Dendritic cell treated with granulocyte-macrophage colony-stimulating factor and Interleukin-4, amounts not matched to agents 40 ng/mL and 50 ng/mL, for 4 days (primary cell): ENCODE measurements around the gene TBC1D24.
A peak's percentile ranks its signal among the peaks of the same experiment; 100 is the strongest.
"Not testable (repeated sequence)": the region's sequence is repeated elsewhere in the genome, so short reads cannot be mapped to it uniquely, and the experiment has no call there.

Experiments used
- H3K27ac Mint-ChIP-seq: one replicate; pipeline ENCODE4 v1.8.0; 2022; ENCODE audit warnings: mild to moderate bottlenecking, mixed read lengths
- H3K27me3 Mint-ChIP-seq: one replicate; pipeline ENCODE4 v1.8.0; 2022; ENCODE audit warnings: mild to moderate bottlenecking, mixed read lengths
- H3K36me3 Mint-ChIP-seq: one replicate; pipeline ENCODE4 v1.8.0; 2022; ENCODE audit warnings: low read depth, mixed read lengths
- H3K4me1 Mint-ChIP-seq: one replicate; pipeline ENCODE4 v1.8.0; 2022; ENCODE audit warnings: low read depth, mixed read lengths
- H3K4me3 Mint-ChIP-seq: one replicate; pipeline ENCODE4 v1.8.0; 2022; ENCODE audit warnings: mild to moderate bottlenecking, moderate library complexity, mixed read lengths
- H3K9me3 Mint-ChIP-seq: one replicate; pipeline ENCODE4 v1.8.0; 2022; ENCODE audit warnings: mixed read lengths
- intact Hi-C: fragments of 100-400 bp; cut with micrococcal nuclease; formaldehyde crosslinking; loops from one replicate; pipeline ENCODE4 v1.15.0; 2022

Gene TBC1D24

DNA sequence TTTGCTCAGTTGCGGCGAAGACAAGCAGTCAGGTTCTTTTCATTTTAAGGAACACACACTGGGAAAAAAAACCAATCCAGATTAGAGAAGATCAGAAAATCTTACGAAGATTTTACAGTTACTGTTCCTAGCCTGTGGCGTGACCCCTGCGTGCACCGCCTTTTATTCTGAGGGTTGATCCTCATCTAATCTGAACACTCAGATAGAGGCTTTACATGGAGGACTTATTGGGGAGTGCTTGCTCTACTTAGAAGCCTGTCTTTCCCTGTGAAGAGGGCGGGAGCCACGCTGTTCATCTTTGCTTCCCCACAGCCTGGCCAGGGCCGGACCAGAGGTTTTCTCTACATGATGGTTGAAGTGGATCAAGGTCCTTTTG lies 1.4 kb downstream of the TBC1D24 start:
- Mint-ChIP-seq H3K36me3 (peaks cover 25% of the 10 kb centered on the region), H3K27me3 (peaks cover 20% of the 10 kb centered on the region), H3K4me1 (peaks cover 39% of the 10 kb centered on the region), H3K9me3 (no peaks in the 10 kb centered on the region), H3K4me3 (peak overlapping the region; percentile 52), H3K27ac (no peak overlapping the region)
- intact Hi-C loops = no loop called here

DNA sequence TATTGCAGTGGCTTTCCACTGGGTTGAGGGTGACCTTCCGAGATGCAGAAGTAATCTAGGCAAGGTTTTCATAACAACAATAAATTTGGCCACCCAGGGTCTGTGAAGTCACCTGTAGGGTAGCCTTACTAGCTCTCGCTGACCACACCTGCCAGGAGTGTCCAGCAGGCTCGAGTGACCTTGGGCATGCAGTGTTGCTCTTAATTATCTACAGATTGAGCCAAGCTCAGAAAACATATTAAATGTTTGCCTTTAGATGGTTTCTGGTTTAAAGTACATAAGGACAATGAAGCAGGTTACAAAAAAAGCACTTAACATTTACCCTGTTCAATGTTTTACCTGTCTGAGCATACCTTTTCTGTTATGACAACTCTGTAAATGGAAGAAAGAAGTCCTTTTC lies 1.8 kb downstream of the TBC1D24 start:
- peaks cover 37% of the 10 kb centered on the region for H3K4me1 Mint-ChIP-seq
- intact Hi-C loops = no loop called here
- H3K27ac Mint-ChIP-seq = no peak overlapping the region
- peak overlapping the region; percentile 9 for H3K4me3 Mint-ChIP-seq
- H3K27me3 Mint-ChIP-seq = peaks cover 19% of the 10 kb centered on the region
- no peaks in the 10 kb centered on the region for H3K9me3 Mint-ChIP-seq
- H3K36me3 Mint-ChIP-seq = peaks cover 25% of the 10 kb centered on the region

DNA sequence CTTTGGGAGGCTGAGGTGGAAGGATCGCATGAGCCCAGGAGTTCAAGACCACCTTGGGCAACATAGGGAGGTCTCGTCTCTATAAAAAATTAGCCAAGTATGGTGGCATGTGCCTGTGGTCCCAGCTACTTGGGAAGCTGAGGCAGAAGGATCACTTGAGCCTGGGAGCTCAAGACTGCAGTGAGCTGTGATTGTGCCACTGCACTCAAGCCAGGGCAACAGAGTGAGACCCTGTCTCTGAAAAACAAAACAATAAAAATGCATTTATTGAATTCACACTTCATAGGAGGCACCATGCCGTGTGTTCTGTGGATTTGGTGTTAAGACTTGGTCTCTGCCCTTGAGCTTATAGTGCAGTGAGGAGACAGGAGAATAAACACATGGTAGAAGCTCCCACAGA lies 2.4 kb downstream of the TBC1D24 start:
- H3K4me3 Mint-ChIP-seq = peak overlapping the region; percentile 18
- no peaks in the 10 kb centered on the region for H3K9me3 Mint-ChIP-seq
- H3K27ac Mint-ChIP-seq = no peak overlapping the region
- peaks cover 25% of the 10 kb centered on the region for H3K36me3 Mint-ChIP-seq
- peaks cover 13% of the 10 kb centered on the region for H3K27me3 Mint-ChIP-seq
- intact Hi-C loops = no loop called here
- peaks cover 36% of the 10 kb centered on the region for H3K4me1 Mint-ChIP-seq

DNA sequence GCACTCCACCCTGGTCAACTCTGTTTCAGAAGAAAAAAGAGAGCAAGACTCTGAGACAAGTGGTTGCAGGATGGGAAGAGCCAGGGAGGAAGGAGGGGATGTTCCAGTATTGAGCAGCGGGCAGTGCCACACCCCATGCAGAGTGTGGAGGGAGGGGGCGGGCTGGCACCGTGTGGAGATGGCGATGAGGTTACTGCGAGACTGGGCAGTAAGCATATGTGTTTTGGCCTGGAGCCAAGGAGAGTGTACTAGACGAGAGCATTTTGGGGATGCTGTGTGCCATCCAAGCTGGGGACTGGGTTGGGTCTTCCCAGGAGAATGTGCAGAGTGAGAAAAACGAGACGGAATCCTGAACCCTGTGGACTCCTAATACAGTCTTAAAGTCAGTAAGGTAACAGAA lies 3.4 kb downstream of the TBC1D24 start:
- peaks cover 40% of the 10 kb centered on the region for H3K4me1 Mint-ChIP-seq

DNA sequence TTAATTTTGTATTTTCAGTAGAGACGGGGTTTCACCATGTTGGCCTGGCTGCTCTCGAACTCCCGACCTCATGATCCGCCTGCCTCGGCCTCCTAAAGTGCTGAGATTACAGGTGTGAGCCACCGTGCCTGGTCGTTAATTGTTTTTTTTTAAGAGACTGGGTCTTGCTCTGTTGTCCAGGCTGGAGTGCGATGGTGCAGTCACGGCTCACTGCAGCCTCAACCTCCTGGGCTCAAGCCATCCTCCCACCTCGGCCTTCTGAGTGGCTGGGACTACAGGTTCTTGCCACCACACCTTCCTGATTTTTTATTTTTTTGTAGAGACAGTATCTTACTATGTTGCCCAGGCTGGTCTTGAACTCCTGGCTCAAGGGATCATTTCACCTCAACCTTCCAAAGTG lies 5.1 kb downstream of the TBC1D24 start:
- H3K4me1 Mint-ChIP-seq = peaks cover 53% of the 10 kb centered on the region
- H3K9me3 Mint-ChIP-seq, H3K27ac Mint-ChIP-seq, intact Hi-C loops, H3K27me3 Mint-ChIP-seq, H3K4me3 Mint-ChIP-seq: not testable (repeated sequence)
- peaks cover 27% of the 10 kb centered on the region for H3K36me3 Mint-ChIP-seq

More for the DNA sequence above, 3.4 kb downstream of the TBC1D24 start:
- H3K36me3 Mint-ChIP-seq = peaks cover 26% of the 10 kb centered on the region
- no peak overlapping the region for H3K27ac Mint-ChIP-seq
- no peak overlapping the region for H3K4me3 Mint-ChIP-seq
- intact Hi-C loops = no loop called here
- peaks cover 7% of the 10 kb centered on the region for H3K27me3 Mint-ChIP-seq
- H3K9me3 Mint-ChIP-seq = no peaks in the 10 kb centered on the region

DNA sequence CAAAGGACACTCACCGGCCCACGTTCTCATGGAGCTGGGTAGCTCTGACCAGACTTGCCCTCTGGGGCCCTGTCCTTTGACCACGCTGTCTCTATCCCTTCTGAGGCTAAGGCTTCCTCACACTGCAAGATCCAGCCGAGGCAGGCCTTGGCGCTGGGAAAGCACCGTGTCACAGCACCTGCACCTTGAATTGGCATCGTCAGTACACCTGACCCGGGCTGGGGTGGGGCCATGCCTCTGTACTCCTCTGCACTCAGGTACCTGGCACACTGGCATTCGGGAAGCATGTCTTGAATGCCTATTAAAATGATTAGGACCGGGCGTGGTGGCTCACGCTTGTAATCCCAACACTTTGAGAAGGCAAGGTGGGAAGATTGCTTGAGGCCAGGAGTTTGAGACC lies 6.0 kb downstream of the TBC1D24 start:
- H3K4me1 Mint-ChIP-seq = peaks cover 59% of the 10 kb centered on the region
- H3K36me3 Mint-ChIP-seq = peaks cover 27% of the 10 kb centered on the region
- peaks cover 6% of the 10 kb centered on the region for H3K27me3 Mint-ChIP-seq
- H3K9me3 Mint-ChIP-seq = no peaks in the 10 kb centered on the region
- no peak overlapping the region for H3K27ac Mint-ChIP-seq
- intact Hi-C loops = no loop called here
- H3K4me3 Mint-ChIP-seq = no peak overlapping the region

DNA sequence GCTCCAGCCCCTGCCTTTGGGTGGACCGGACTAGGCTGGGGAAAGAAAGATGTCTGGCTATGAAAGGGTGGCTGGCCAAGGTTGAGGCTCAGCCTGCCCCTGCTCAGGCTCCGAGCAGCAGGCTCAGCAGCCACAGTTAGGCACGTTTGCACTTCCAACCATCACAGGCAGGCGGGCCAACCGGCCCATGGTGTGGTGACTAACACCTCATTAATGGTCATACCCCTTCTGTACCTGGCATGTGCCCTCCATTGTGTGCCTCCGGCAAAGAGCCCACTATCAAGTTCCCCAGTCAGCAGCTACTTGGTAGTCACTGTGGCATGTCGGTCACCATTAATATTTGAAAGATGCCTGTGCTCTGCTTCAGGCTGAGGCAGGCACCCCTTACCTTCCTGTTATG lies 6.7 kb downstream of the TBC1D24 start:
- Mint-ChIP-seq H3K4me1 (peaks cover 62% of the 10 kb centered on the region), H3K9me3 (no peaks in the 10 kb centered on the region), H3K27ac (peak overlapping the region; percentile 77), H3K4me3 (no peak overlapping the region), H3K36me3 (peaks cover 27% of the 10 kb centered on the region), H3K27me3 (peaks cover 6% of the 10 kb centered on the region)
- intact Hi-C loops = no loop called here

DNA sequence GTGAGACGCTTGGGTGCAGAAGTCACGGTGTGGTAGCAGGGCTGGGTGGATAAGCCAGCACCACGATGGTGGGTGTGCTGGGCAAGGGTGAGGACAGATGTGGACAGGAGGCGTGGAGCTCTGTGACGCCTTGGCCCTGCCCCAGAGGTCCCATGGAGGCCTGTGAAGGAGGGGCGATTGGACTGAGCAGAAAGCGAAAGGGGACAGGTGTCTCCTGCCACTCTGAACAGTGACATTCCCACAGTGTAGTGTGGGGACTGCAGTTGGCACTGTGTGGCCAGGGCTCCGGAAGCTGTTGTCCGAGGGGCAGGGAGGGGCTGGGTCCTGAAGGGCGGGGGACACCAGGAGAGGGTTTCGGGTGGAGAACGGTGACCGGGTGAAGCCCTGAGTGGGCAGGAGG lies 7.3 kb downstream of the TBC1D24 start:
- intact Hi-C loops = no loop called here
- peaks cover 27% of the 10 kb centered on the region for H3K36me3 Mint-ChIP-seq
- no peak overlapping the region for H3K4me3 Mint-ChIP-seq
- peaks cover 6% of the 10 kb centered on the region for H3K27me3 Mint-ChIP-seq
- peaks cover 68% of the 10 kb centered on the region for H3K4me1 Mint-ChIP-seq
- H3K9me3 Mint-ChIP-seq = no peaks in the 10 kb centered on the region
- H3K27ac Mint-ChIP-seq = peak overlapping the region; percentile 77

DNA sequence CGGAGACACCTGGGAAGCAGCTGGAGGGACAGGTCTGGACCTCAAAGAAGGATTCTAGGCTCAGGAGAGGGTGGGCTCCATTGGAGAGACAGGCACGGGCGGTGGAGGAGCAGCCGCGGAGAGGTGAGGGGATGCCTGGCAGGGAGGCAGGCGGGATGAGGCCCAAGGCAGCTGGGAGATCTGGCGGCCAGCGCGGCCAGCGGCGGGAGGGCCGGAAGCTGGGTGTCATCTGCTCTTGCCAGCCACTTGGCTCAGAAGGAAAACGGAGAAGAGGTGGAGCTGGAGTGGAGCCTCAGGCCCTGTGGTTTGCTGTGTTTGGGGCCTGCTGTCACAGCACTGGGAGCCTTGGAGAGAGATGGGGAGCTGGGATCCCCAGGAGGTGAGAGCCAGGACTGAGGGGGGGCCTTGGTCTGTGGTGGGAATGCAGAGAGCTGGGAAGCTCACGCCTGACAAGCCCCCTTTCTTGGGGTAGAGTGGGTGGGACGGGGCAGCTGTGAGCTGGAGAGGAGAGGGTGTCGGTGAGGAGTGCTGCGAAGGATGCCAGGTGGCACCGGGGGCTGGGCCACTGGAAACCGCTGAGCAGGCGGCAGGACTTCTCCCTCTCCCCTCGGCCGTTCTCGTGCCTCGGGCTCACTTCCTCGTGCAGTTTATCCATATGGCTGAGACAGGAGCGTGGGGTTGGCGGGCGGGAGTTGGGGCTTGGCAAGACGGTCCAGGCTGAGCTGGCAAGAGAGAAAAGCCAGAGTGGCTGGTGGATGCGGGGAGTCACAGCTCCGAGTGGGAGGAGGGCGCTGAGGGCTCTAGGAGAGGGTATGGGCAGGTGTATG lies 8.0 kb downstream of the TBC1D24 start:
- Mint-ChIP-seq H3K4me1 (peaks cover 68% of the 10 kb centered on the region), H3K9me3 (no peaks in the 10 kb centered on the region), H3K4me3 (peak overlapping the region; percentile 41), H3K27me3 (peaks cover 6% of the 10 kb centered on the region), H3K27ac (peak overlapping the region; percentile 77), H3K36me3 (peaks cover 27% of the 10 kb centered on the region)
- intact Hi-C loops = no loop called here

DNA sequence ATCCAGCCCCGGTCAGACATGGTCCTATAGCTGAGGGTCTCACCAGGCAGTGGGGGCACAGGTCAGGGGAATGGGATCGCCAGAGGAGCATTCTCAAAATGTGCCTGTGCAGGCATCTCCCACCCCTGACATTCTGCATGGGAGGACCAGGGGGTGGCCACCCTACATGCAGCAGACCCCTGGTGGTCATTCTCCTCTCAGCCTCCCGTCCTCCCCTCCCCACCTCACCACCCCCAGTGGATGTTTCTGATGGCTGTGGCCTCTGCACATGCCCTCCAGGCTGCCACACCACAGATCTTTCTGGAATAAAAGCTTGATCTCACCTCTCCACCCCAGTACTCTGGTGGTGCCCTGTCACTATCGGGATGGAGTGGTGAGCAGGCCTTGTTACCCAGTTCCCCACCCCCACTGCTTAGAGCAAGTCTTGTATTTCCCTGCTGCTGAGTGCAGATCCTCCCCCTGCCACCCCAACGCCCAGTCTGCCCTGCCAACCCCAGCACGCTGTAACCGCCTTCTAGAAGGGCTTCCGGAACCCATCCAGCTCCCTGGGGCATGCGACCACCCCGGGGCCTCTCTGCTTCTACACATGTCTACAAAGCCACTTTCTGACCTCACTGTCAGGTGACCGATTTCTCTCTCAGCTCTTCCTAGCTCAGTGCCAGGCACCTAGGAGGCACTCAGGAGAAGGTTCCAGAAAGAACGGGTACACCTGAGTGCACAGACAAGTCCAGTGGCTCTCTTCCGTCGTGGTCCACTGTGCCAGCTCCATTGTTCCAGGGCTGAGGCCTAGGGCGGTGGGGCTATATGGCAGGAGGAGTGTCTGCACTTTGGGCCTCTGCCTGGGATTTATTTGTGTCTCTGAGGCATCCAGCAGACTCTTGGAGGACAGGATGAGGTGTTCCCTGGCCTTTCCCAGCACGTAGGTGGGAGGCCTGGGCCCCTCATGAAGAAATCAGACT lies 9.3 kb downstream of the TBC1D24 start:
- H3K4me1 Mint-ChIP-seq = peaks cover 66% of the 10 kb centered on the region
- no peaks in the 10 kb centered on the region for H3K9me3 Mint-ChIP-seq

DNA sequence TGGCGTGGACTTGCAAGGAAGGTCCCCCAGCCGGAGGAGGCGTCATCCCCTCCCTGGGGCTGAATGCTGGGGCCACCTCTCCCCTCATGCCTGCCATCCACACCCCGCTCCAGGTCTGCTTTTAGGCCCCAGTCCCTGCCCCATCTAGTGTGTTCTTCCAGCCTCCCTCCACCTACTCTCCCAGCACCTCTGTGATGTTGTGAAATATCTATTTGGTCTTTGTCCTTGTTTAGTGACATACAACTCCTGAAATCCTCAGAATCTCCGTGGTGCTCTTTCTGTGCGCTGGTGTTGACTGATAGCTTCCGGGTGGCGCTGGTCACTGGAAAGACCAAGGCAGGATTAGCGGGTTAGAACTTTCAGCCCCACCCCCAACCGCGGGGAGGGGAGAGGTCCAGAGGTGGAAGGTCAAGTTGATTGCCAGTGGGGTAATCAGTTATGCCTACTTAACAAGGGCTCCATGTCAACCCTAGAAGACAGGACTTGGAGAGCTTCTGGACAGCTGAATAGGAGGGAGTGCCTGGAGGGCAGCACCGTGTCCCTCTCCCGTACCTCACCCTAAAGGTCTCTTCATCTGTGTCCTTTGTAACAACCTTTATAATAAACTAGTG lies 10.1 kb downstream of the TBC1D24 start:
- intact Hi-C loops = no loop called here
- peaks cover 66% of the 10 kb centered on the region for H3K4me1 Mint-ChIP-seq
- H3K4me3 Mint-ChIP-seq = no peak overlapping the region
- peak overlapping the region; percentile 92 for H3K27ac Mint-ChIP-seq
- peaks cover 6% of the 10 kb centered on the region for H3K27me3 Mint-ChIP-seq
- no peaks in the 10 kb centered on the region for H3K9me3 Mint-ChIP-seq
- H3K36me3 Mint-ChIP-seq = peaks cover 19% of the 10 kb centered on the region

More for the DNA sequence above, 9.3 kb downstream of the TBC1D24 start:
- Mint-ChIP-seq H3K27ac (peak overlapping the region; percentile 92), H3K27me3 (peaks cover 6% of the 10 kb centered on the region), H3K36me3 (peaks cover 23% of the 10 kb centered on the region), H3K4me3 (no peak overlapping the region)
- intact Hi-C loops = no loop called here

DNA sequence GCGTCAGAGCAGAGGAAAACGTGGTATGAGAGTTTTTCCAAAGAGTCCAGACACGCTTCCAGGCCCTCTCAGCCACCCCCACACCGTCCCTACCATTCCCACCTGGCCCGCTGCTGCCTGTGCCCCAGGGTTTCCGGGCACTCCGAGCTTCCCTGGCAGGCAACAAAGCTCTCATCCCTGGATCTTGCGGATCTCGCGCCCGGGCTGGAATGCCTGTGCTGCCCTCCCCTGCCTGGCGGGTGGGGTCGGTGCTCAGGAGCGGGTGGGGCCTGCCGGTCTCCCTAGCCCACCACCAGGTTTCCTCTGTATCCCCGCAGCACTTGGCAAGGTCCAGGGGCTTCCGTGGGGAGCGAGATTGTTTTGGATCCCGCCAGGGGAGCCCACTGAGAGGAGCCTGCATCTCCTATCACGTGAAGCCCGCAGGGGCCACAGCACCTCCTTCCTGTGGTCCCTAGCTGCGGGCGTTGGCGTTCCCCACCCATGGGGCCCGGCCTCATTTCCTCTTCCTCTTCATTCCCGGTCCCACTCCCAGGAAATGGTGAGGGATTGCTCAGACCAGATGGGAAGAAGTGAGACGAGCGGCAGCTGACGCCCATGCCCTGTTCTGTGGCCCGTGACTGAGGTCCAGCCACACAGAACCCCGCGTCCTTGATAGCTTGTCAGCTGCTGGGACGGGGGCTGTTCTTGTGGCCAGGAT lies 11.0 kb downstream of the TBC1D24 start:
- Mint-ChIP-seq H3K27ac (peak overlapping the region; percentile 92), H3K9me3 (no peaks in the 10 kb centered on the region), H3K27me3 (peaks cover 6% of the 10 kb centered on the region), H3K4me3 (peak overlapping the region; percentile 2), H3K4me1 (peaks cover 66% of the 10 kb centered on the region), H3K36me3 (peaks cover 17% of the 10 kb centered on the region)
- intact Hi-C loops = no loop called here

DNA sequence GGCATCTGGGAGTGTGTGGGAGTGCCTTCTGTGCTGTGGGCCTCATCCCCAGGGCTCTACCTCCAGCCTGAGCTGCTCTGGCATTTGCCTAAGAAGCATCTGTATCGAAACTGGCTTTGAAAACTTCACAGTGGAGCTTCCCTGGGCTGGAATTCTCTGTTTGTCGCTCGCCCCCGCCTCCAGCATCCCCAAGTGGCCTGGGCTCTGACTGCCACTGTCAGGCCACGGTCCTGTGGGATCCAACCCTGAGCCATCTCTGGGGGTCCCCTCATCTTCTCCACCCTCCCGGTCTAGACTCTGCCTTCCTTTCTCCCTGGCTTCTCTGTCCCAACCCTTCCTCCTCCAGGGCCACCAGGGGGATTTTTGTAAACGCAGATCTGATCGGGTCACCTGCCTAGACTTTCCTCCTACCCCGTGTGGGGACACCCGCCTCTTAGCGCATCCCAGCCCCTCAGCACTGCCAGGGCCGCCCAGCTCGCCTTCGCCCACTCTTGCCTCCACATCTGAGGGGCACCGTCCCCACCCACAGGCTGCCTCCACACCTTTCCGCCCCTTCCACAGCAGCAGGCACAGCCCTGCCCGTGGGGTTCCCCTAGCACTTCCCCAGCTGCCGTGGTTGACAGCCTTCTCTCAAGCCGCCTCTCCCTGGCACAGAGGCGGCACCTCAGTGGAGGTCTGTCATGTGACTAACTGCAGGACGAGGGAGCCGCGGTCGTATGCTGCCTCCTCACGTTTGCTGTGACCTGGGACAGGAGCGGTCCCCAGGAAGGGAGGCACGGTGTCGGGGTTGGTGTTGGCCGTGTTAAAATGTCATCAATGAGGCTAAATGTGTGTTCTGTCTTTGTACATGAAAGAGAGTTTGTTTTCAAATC lies 12.0 kb downstream of the TBC1D24 start:
- intact Hi-C loops = no loop called here
- Mint-ChIP-seq H3K36me3 (peaks cover 16% of the 10 kb centered on the region), H3K27ac (peak overlapping the region; percentile 92), H3K27me3 (peaks cover 6% of the 10 kb centered on the region), H3K4me3 (peak overlapping the region; percentile 60), H3K9me3 (no peaks in the 10 kb centered on the region), H3K4me1 (peaks cover 65% of the 10 kb centered on the region)
